ENCODE data around the gene OR6M1.

The OR6M1 gene

DNA sequence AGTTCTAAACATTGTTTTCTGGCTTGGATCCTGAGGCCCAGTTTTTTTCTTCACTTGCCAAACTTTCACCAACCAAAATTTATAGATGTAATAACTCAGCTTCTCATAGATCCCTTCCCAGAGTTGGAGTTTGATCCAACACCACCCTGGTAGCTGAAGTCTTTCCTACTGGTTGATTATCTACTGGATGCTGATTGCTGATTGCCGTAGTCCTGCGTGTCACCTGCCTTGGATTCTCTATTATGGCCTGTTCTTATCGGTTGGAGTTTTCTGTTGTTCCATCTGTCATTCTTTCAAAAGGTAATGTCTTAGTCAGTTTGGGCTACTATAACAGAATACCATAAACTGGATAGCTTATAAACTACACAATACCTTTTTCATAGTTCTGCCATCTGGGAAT lies 34.5 kb downstream of the OR6M1 start:
- no peaks in the 10 kb centered on the region for H3K79me2 ChIP-seq (ENCODE audit: insufficient read depth, low read length)
- no peak overlapping the region for H3K27ac ChIP-seq (ENCODE audit: low read depth, low read length, poor library complexity, severe bottlenecking)
- no peaks in the 10 kb centered on the region for H3K36me3 ChIP-seq (ENCODE audit: insufficient read depth, low read length)
- no peak overlapping the region for H3K4me3 ChIP-seq (ENCODE audit: low read depth, low read length, poor library complexity, severe bottlenecking)
- no peaks in the 10 kb centered on the region for H3K9me2 ChIP-seq (ENCODE audit: low read depth, low read length)
- no peak overlapping the region for H3K4me2 ChIP-seq (ENCODE audit: low read length)
- H2AFZ ChIP-seq (ENCODE audit: low read length) = no peak overlapping the region
- H3K27me3 ChIP-seq (ENCODE audit: insufficient read depth, low read length) = no peaks in the 10 kb centered on the region
- H4K20me1 ChIP-seq (ENCODE audit: insufficient read depth, low read length) = no peaks in the 10 kb centered on the region
- H3F3A ChIP-seq (ENCODE audit: insufficient read depth, low read length) = no peaks in the 10 kb centered on the region
- H3K4me1 ChIP-seq (ENCODE audit: insufficient read depth, low read length, severe bottlenecking) = no peaks in the 10 kb centered on the region
- TF ChIP-seq EZH2 (IDR thresholded peaks at IDR 0.05; ENCODE audit: borderline replicate concordance, low read length) = no peak
- TF ChIP-seq, protein P1, sequence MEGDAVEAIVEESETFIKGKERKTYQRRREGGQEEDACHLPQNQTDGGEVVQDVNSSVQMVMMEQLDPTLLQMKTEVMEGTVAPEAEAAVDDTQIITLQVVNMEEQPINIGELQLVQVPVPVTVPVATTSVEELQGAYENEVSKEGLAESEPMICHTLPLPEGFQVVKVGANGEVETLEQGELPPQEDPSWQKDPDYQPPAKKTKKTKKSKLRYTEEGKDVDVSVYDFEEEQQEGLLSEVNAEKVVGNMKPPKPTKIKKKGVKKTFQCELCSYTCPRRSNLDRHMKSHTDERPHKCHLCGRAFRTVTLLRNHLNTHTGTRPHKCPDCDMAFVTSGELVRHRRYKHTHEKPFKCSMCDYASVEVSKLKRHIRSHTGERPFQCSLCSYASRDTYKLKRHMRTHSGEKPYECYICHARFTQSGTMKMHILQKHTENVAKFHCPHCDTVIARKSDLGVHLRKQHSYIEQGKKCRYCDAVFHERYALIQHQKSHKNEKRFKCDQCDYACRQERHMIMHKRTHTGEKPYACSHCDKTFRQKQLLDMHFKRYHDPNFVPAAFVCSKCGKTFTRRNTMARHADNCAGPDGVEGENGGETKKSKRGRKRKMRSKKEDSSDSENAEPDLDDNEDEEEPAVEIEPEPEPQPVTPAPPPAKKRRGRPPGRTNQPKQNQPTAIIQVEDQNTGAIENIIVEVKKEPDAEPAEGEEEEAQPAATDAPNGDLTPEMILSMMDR (IDR thresholded peaks at IDR 0.05; ENCODE audit: low read length) = no peak
- H3K9me3 ChIP-seq (ENCODE audit: low read length) = no peaks in the 10 kb centered on the region
- no peak overlapping the region for H3K9ac ChIP-seq (ENCODE audit: low read length)

DNA sequence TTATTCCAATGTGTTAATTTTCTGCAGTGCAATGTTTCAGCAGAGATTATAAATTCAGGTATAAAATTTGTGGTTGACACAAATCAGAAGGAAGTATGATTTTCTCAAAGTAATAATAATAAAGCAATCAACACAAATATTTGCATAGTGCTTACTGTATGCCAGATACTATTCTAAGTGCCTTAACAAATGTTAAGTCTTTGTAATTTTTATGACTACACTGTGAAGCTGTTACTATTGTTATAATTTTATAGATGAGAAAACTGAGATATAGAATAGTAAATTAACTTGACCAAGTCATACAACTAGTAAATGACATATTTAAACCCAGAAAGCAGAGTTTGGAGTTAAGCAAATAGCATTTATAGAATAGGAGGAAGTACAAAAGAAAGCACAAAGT lies 35.4 kb downstream of the OR6M1 start:
- Histone ChIP-seq H3K79me2 (ENCODE audit: insufficient read depth, low read length) (no peaks in the 10 kb centered on the region), H3K27me3 (ENCODE audit: insufficient read depth, low read length) (no peaks in the 10 kb centered on the region), H3F3A (ENCODE audit: insufficient read depth, low read length) (no peaks in the 10 kb centered on the region), H3K4me2 (ENCODE audit: low read length) (no peak overlapping the region), H4K20me1 (ENCODE audit: insufficient read depth, low read length) (no peaks in the 10 kb centered on the region), H3K36me3 (ENCODE audit: insufficient read depth, low read length) (no peaks in the 10 kb centered on the region), H2AFZ (ENCODE audit: low read length) (no peak overlapping the region), H3K4me1 (ENCODE audit: insufficient read depth, low read length, severe bottlenecking) (no peaks in the 10 kb centered on the region), H3K27ac (ENCODE audit: low read depth, low read length, poor library complexity, severe bottlenecking) (no peak overlapping the region), H3K9me3 (ENCODE audit: low read length) (no peaks in the 10 kb centered on the region), H3K9ac (ENCODE audit: low read length) (no peak overlapping the region), H3K4me3 (ENCODE audit: low read depth, low read length, poor library complexity, severe bottlenecking) (no peak overlapping the region), H3K9me2 (ENCODE audit: low read depth, low read length) (no peaks in the 10 kb centered on the region)
- TF ChIP-seq EZH2 (IDR thresholded peaks at IDR 0.05; ENCODE audit: borderline replicate concordance, low read length) = no peak
- TF ChIP-seq, protein P1 (IDR thresholded peaks at IDR 0.05; ENCODE audit: low read length) = no peak

DNA sequence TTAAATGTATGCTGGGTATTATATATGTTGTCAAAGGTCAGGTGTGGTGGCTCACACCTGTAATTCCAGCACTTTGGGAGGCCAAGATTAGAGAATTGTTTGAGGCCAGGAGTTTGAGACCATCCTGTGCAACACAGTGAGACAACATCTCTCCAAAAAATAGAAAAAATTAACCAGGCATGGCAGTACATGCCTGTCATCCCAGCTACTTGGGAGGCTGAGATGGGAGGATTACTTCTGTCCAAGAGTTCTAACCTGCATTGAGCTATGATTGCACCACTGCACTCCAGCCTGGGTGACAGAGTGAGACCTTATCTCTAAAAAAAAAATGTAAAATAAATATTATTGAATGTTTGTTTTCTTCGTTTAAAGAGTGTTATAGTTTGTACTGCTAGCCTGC lies 40.5 kb downstream of the OR6M1 start:
- Histone ChIP-seq H2AFZ (ENCODE audit: low read length) (no peak overlapping the region), H3K9me2 (ENCODE audit: low read depth, low read length) (no peaks in the 10 kb centered on the region), H3K4me1 (ENCODE audit: insufficient read depth, low read length, severe bottlenecking) (no peaks in the 10 kb centered on the region), H3K27me3 (ENCODE audit: insufficient read depth, low read length) (no peaks in the 10 kb centered on the region), H3K36me3 (ENCODE audit: insufficient read depth, low read length) (no peaks in the 10 kb centered on the region), H3K4me2 (ENCODE audit: low read length) (no peak overlapping the region), H3K79me2 (ENCODE audit: insufficient read depth, low read length) (no peaks in the 10 kb centered on the region), H3K4me3 (ENCODE audit: low read depth, low read length, poor library complexity, severe bottlenecking) (no peak overlapping the region), H3K9me3 (ENCODE audit: low read length) (no peaks in the 10 kb centered on the region), H3K9ac (ENCODE audit: low read length) (no peak overlapping the region), H3K27ac (ENCODE audit: low read depth, low read length, poor library complexity, severe bottlenecking) (no peak overlapping the region), H3F3A (ENCODE audit: insufficient read depth, low read length) (no peaks in the 10 kb centered on the region), H4K20me1 (ENCODE audit: insufficient read depth, low read length) (no peaks in the 10 kb centered on the region)
- no peak for TF ChIP-seq EZH2 (IDR thresholded peaks at IDR 0.05; ENCODE audit: borderline replicate concordance, low read length)
- TF ChIP-seq, protein P1 (IDR thresholded peaks at IDR 0.05; ENCODE audit: low read length) = no peak
